Loucy (cell line): ENCODE data around the gene MATR3.

Experiments
- H2AFZ ChIP-seq: fragments of 200-600 bp; sonication (generic); 2 replicates; pipeline ENCODE4 v1.6.0; 2016; ENCODE audit warnings: antibody characterized with exemption, mild to moderate bottlenecking, low read length, moderate library complexity
- H3F3A ChIP-seq: fragments of 200-600 bp; 2 replicates; pipeline ENCODE4 v1.6.0; 2016; ENCODE audit warnings: antibody characterized with exemption, low read depth, mild to moderate bottlenecking
- H3K27me3 ChIP-seq: fragments of 200-600 bp; sonication (generic); 2 replicates; pipeline ENCODE4 v1.6.1; 2014; ENCODE audit warnings: low read length, mild to moderate bottlenecking; ENCODE audit not compliant: insufficient read depth, poor library complexity, severe bottlenecking
- H3K36me3 ChIP-seq: fragments of 200-600 bp; sonication (generic); 2 replicates; pipeline ENCODE4 v1.6.1; 2016; ENCODE audit warnings: low read length; ENCODE audit not compliant: insufficient read depth
- H3K4me1 ChIP-seq: fragments of 200-600 bp; sonication (generic); 2 replicates; pipeline ENCODE4 v1.5.1; 2014; ENCODE audit warnings: low read length, mild to moderate bottlenecking; ENCODE audit not compliant: insufficient read depth, poor library complexity, severe bottlenecking
- H3K4me2 ChIP-seq: fragments of 200-600 bp; sonication (generic); 2 replicates; pipeline ENCODE4 v1.6.0; 2014; ENCODE audit warnings: antibody characterized with exemption, low read length, low read depth, mild to moderate bottlenecking; ENCODE audit not compliant: poor library complexity, severe bottlenecking
- H3K4me3 ChIP-seq: fragments of 200-600 bp; sonication (generic); 2 replicates; pipeline ENCODE4 v1.5.1; 2014; ENCODE audit warnings: low read length, mild to moderate bottlenecking, mixed read lengths; ENCODE audit not compliant: poor library complexity, severe bottlenecking
- H3K79me2 ChIP-seq: fragments of 200-600 bp; sonication (generic); 2 replicates; pipeline ENCODE4 v1.6.1; 2014; ENCODE audit warnings: low read length; ENCODE audit not compliant: insufficient read depth
- H3K9ac ChIP-seq: fragments of 200-600 bp; sonication (generic); 2 replicates; pipeline ENCODE4 v1.6.0; 2014; ENCODE audit warnings: mild to moderate bottlenecking, low read depth, low read length, moderate library complexity; ENCODE audit not compliant: poor library complexity, severe bottlenecking
- H3K9me2 ChIP-seq: fragments of 200-600 bp; sonication (generic); replicated peaks from 2 replicates; pipeline ENCODE4 v1.6.1; 2016; ENCODE audit warnings: low read depth, low read length, mixed read lengths
- H3K9me3 ChIP-seq: fragments of 200-600 bp; sonication (generic); 2 replicates; pipeline ENCODE4 v1.6.1; 2014; ENCODE audit warnings: mild to moderate bottlenecking, antibody characterized with exemption, low read length, low read depth; ENCODE audit not compliant: insufficient read depth
- H4K20me1 ChIP-seq: fragments of 200-600 bp; sonication (generic); 2 replicates; pipeline ENCODE4 v1.6.0; 2014; ENCODE audit warnings: antibody characterized with exemption, low read length, mild to moderate bottlenecking; ENCODE audit not compliant: insufficient read depth, poor library complexity, severe bottlenecking
- EZH2phosphoT487 ChIP-seq: fragments of 200-600 bp; IDR thresholded peaks from 2 replicates; pipeline ENCODE4 v1.6.1; 2018; ENCODE audit warnings: antibody characterized with exemption, mild to moderate bottlenecking, moderate library complexity, borderline replicate concordance
- TF ChIP-seq, protein P1 (sequence below): fragments of 200-600 bp; sonication (generic); conservative IDR thresholded peaks from 2 replicates; pipeline ENCODE4 v1.5.1; 2014; ENCODE audit warnings: mild to moderate bottlenecking, antibody characterized with exemption, low read length

Gene MATR3

DNA sequence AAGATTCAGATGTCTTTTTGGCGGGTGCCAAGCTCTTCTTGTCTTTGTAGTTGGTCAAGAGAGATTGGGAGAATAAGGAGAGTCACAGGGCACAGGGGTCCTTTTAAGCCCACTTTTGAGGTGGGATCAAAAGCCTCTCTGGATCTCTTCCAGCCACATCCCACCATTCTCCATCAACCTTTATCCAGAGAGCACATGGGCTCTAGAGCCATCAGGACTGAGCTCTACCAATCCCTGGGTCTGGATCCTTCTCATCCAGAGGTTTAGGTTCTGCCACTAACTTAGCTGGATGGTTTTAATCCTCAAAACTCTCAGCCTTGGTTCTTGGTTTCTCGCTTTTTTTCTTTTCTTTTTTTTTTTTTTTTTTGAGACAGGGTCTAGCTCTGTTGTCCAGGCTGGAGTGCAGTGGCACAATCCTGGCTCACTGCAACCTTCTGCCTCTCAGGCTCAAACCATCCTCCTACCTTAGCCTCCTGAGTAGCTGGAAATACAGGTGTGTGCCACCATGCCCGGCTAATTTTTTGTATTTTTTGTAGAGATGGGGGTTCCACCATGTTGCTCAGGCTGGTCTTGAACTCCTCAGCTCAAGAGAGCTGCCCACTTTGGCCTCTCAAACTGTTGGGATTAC, 44.6 kb upstream of the MATR3 start:
- Histone ChIP-seq H3K27me3 (no peaks in the 10 kb centered on the region), H3F3A (no peaks in the 10 kb centered on the region), H2AFZ (no peak overlapping the region), H3K9me2 (no peaks in the 10 kb centered on the region), H4K20me1 (no peaks in the 10 kb centered on the region), H3K4me1 (peaks cover 34% of the 10 kb centered on the region), H3K9ac (no peak overlapping the region), H3K79me2 (no peaks in the 10 kb centered on the region), H3K4me3 (no peak overlapping the region), H3K9me3 (no peaks in the 10 kb centered on the region), H3K4me2 (no peak overlapping the region), H3K36me3 (no peaks in the 10 kb centered on the region)
- TF ChIP-seq, protein P1, sequence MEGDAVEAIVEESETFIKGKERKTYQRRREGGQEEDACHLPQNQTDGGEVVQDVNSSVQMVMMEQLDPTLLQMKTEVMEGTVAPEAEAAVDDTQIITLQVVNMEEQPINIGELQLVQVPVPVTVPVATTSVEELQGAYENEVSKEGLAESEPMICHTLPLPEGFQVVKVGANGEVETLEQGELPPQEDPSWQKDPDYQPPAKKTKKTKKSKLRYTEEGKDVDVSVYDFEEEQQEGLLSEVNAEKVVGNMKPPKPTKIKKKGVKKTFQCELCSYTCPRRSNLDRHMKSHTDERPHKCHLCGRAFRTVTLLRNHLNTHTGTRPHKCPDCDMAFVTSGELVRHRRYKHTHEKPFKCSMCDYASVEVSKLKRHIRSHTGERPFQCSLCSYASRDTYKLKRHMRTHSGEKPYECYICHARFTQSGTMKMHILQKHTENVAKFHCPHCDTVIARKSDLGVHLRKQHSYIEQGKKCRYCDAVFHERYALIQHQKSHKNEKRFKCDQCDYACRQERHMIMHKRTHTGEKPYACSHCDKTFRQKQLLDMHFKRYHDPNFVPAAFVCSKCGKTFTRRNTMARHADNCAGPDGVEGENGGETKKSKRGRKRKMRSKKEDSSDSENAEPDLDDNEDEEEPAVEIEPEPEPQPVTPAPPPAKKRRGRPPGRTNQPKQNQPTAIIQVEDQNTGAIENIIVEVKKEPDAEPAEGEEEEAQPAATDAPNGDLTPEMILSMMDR = no peak
- no peak for TF ChIP-seq EZH2phosphoT487

DNA sequence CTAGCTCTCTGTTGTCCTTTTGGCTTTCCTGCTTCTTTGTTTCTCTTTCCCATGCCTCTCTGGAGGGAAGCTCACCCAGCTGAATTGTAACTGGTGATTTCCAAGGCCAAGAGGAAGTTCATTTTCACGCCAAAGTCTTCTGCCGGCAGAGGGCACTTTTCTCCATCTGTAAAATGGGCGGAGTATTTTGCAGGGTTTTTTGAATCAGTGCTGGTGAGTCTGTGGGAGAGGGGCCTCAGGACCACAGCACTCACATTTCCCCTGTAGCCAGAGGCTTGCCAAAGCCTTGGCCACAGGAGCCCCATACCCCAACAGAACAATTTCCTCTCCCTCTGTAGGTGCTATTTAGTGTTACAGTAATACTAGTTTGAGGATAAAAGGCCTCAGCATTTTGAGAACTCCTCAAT, 42.3 kb upstream of the MATR3 start:
- H3K4me2 ChIP-seq = no peak overlapping the region
- 0 out of 2 replicates have a peak overlapping the region, but pooled peaks have one; percentile 58 for H2AFZ ChIP-seq
- H3K79me2 ChIP-seq = no peaks in the 10 kb centered on the region
- H3K9me3 ChIP-seq = no peaks in the 10 kb centered on the region
- no peaks in the 10 kb centered on the region for H3K9me2 ChIP-seq
- H3F3A ChIP-seq = no peaks in the 10 kb centered on the region
- H4K20me1 ChIP-seq = no peaks in the 10 kb centered on the region
- H3K9ac ChIP-seq = no peak overlapping the region
- no peak overlapping the region for H3K4me3 ChIP-seq
- TF ChIP-seq, protein P1 = no peak
- no peak for TF ChIP-seq EZH2phosphoT487
- H3K27me3 ChIP-seq = no peaks in the 10 kb centered on the region
- H3K36me3 ChIP-seq = no peaks in the 10 kb centered on the region
- peaks cover 28% of the 10 kb centered on the region for H3K4me1 ChIP-seq

DNA sequence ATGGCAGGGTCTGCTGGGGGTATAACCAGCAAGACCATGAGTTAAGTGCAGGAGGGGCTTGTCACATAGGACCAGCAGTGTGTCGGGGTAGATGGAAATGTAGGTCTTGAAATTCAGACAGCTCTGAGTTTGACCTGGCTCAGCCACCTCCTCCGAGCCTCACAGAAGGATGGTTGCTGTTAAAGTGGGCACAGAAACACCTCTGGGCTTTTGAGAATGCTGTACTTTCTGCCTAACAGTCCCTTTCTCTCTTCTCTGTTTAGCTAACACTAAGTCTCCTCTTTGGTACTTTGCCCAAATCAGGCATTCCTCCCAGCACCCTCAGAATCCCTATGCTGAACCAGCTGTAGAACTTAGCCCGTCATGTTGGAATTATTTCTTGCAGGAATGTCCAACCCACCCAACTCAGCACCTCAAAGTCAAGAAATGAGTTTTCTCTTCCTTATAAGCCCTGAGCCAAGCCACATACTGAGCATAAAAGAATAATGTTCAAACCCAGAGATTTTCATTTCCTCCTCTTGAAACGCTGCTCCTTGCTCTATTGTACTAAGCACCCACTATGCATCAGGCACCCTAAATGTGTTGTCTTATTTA, 41.7 kb upstream of the MATR3 start:
- no peaks in the 10 kb centered on the region for H4K20me1 ChIP-seq
- no peaks in the 10 kb centered on the region for H3K36me3 ChIP-seq
- H3K79me2 ChIP-seq = no peaks in the 10 kb centered on the region
- H3K4me1 ChIP-seq = peaks cover 23% of the 10 kb centered on the region
- no peak overlapping the region for H3K4me2 ChIP-seq
- H3K9ac ChIP-seq = no peak overlapping the region
- no peak overlapping the region for H3K4me3 ChIP-seq
- H3F3A ChIP-seq = no peaks in the 10 kb centered on the region
- TF ChIP-seq, protein P1 = no peak
- TF ChIP-seq EZH2phosphoT487 = no peak
- H3K9me3 ChIP-seq = no peaks in the 10 kb centered on the region
- no peaks in the 10 kb centered on the region for H3K27me3 ChIP-seq
- peak overlapping the region; percentile 58; the same call in 1 of the 2 replicates for H2AFZ ChIP-seq
- no peaks in the 10 kb centered on the region for H3K9me2 ChIP-seq
